GM18873 (cell line): Measurements from ENCODE around the gene TSSC4.

Source experiments
- ATAC-seq: cut with Tn5 transposase; IDR thresholded peaks from one replicate; pipeline ENCODE4 v1.9.1; 2021; ENCODE audit warnings: mild to moderate bottlenecking, moderate library complexity, moderate number of reproducible peaks; ENCODE audit not compliant: unreplicated experiment, low FRiP score

TSSC4 gene

GRCh38 chr11:2427721-2428321 is 27.3 kb downstream of the TSSC4 start:
- no peak for ATAC-seq

GRCh38 chr11:2428322-2428795 is 27.8 kb downstream of the TSSC4 start:
- no peak for ATAC-seq

- ATAC-seq = no peak
Observed at GRCh38 chr11:2431395-2431794, 30.8 kb downstream of the TSSC4 start.

- ATAC-seq = no peak
Observed at GRCh38 chr11:2432171-2432621, 31.6 kb downstream of the TSSC4 start.

GRCh38 chr11:2432628-2433071 is 32.1 kb downstream of the TSSC4 start:
- ATAC-seq = no peak

- ATAC-seq = no peak
Observed at GRCh38 chr11:2433106-2433925, 32.8 kb downstream of the TSSC4 start.

- no peak for ATAC-seq
Observed at GRCh38 chr11:2434008-2434407, 33.5 kb downstream of the TSSC4 start.

GRCh38 chr11:2434506-2435255 is 34.1 kb downstream of the TSSC4 start:
- no peak for ATAC-seq

GRCh38 chr11:2435288-2436012 is 34.9 kb downstream of the TSSC4 start:
- ATAC-seq = no peak

GRCh38 chr11:2436013-2436520 is 35.5 kb downstream of the TSSC4 start:
- ATAC-seq = no peak

GRCh38 chr11:2436521-2437031 is 36.0 kb downstream of the TSSC4 start:
- ATAC-seq = no peak

- ATAC-seq = no peak
Observed at GRCh38 chr11:2437516-2437915, 37.0 kb downstream of the TSSC4 start.

GRCh38 chr11:2439820-2440219 is 39.3 kb downstream of the TSSC4 start:
- no peak for ATAC-seq

- ATAC-seq = no peak
Observed at GRCh38 chr11:2440646-2441045, 40.1 kb downstream of the TSSC4 start.

GRCh38 chr11:2441171-2441570 is 40.6 kb downstream of the TSSC4 start:
- ATAC-seq = no peak

GRCh38 chr11:2442589-2442988 is 42.0 kb downstream of the TSSC4 start:
- no peak for ATAC-seq

GRCh38 chr11:2443406-2443805 is 42.9 kb downstream of the TSSC4 start:
- ATAC-seq = no peak

GRCh38 chr11:2443881-2444820 is 43.6 kb downstream of the TSSC4 start, which contains the start of gene TRPM5:
Gene TRPM5 (minus strand): TSS chr11:2444514. CDS start chr11:2423036, 21,478 bp downstream.
- ATAC-seq = no peak
